GM18951 (cell line): ENCODE results near the gene CLVS2.

Experiments
- POLR2A ChIP-seq: IDR thresholded peaks from 4 replicates; pipeline ENCODE4 v1.6.1; 2011; ENCODE audit warnings: mild to moderate bottlenecking; ENCODE audit not compliant: insufficient read length, insufficient read depth; ENCODE audit errors: extremely low read depth
- in situ Hi-C: fragments of 300-500 bp; cut with MboI; formaldehyde crosslinking; loops from one replicate; pipeline ENCODE4 v1.12.0; 2022; ENCODE audit warnings: low sequenced_read_pairs, mixed read lengths, inconsistent platforms; ENCODE audit not compliant: unreplicated experiment

Gene CLVS2

DNA sequence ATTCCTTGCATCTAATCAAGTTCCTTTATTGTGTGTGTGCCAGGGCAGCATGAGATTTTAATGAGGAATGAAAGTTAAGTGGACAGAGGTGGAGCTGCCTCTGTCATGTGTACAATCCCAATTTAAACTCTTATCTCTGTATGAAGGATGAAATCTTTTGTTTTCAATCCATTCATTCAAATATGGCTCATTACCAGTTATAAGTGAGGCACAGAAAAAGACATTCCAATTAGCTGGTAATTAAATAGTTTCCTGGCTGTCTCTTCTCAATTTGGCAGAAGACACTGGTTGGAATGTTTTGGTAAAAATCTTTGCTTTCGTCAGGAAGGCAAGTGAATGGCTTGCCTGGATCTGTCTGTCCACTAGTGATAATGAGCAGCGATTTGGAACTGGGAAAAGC is 46.4 kb downstream of the CLVS2 start:
- in situ Hi-C loops: no loop called here
- no peak for TF ChIP-seq POLR2A

DNA sequence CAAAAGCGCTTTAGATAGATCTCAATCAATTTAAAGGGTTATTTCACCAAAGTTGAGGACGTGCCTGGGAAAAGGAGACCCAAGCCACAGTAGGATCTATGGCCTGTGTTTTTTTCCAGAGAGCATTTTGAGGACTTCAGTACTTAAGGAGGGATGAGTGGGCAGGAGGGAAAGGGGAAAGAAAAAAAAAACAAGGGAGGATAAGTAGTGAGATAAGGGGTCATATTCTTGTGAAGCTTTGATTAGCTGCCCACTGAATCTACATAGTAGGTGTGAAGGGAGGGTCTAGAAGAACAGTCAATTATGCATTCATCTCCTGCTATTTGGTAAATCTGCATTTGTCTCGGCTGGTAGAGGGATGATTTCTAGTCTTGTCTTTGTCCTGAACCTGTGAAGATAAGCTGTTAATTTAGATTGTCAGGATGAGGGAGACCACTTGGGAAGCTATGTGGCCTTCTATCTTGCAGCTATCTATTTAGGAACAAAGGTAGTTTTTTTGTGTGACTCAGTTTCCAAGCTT is 48.4 kb downstream of the CLVS2 start:
- in situ Hi-C loops: no loop called here
- no peak for TF ChIP-seq POLR2A

DNA sequence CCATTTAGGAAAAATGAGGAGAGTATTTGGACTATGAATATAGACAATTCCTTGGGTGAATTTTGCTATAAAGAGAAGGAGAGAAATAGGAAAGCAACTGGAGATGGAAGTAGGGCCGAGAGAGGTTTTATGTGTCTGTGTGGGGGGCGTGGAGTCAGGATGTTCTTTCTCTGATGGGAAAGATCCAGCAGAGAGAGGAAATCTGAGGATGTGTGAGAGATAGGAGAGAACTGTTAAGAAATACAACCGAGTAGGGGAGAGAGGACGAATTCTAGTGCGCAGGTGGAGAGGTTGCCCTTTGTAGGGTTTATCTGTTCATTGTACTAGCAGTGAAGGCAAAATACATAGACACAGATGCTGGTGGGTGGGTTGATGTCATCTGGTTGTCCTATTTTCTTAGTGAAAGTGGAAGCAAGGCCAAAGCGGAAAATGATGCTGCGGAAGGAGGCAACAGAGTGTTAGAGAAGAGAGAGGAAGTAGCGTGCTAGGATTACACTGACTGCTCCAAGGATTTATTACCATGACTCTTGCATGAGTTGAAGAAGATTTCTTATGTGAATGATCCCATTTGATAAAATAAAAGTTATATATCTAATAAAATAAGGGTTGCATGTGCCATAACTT is 57.7 kb downstream of the CLVS2 start:
- no peak for TF ChIP-seq POLR2A
- in situ Hi-C loops: no loop called here

DNA sequence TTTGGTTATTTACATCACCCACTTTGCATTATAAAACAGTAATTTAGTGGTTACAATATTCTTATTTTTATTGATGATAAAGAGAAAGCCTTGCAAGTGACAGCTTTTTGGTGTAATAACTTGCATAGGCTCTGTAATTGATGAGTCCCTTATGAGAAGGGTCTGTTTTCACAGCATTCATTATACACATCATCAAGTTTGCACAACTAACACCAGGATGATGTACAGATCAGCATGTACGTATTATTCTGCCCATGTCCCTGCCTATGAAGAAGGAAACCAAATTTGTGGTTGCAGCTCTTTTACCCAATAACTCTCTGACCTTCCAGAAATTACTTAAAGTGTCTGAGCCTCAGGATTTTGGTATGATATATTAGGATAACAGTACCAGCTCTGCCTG is 59.2 kb downstream of the CLVS2 start:
- TF ChIP-seq POLR2A: no peak
- in situ Hi-C loops: no loop called here

DNA sequence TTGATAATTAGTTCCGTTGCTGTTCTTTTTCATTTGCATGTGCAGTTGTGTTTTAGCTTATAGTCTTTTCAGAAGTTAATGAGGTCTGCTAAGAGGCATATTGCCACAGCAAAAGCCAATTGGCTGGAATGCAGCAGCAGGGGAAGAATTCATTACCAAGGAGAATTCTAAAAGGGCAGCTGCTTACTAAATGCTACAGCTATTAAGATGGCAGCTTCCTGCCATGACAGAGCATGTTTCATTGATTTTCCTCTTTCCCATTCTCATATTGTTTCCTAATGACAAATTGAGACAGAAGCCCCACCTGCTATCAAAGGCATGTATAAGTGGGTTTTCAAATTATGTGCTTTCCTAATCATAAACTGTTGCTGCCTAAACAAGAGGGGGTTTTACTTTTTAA is 66.6 kb downstream of the CLVS2 start:
- no peak for TF ChIP-seq POLR2A
- in situ Hi-C loops: no loop called here

DNA sequence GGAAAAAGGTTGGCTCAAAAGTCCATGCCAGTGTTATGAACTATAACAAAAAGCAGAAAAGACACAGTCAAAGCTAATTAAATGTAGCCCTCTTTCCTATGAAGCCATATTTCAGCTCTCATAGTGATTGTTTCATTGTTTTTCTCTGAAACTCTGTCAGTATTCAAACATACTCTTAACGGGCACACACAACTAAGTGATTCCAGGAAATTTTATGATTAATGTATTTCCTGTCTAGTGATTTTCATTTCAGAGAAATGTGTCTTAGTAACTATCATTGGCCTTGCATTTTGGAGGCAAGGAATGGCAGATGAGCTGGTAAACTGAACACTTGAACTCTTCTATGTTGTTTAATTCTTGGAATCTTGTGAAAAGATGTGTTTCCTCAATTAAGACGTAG is 68.0 kb downstream of the CLVS2 start:
- TF ChIP-seq POLR2A: no peak
- in situ Hi-C loops: no loop called here

DNA sequence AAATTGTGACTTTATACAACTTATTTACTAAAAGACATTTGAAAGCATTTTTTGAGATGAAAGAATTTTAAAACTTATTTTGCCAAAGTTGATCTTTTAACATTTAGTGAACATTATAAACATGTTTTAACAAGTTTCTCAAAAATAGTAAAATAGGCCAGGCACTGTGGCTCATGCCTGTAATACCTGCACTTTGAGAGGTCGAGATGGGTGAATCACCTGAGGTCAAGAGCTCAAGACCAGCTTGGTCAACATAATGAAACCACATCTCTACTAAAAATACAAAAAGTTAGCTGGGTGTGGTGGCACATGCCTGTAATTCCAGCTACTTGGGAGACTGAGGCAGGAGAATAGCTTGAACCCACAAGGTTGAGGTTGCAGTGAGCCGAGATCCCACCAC is 78.6 kb downstream of the CLVS2 start:
- no peak for TF ChIP-seq POLR2A
- in situ Hi-C loops: no loop called here

DNA sequence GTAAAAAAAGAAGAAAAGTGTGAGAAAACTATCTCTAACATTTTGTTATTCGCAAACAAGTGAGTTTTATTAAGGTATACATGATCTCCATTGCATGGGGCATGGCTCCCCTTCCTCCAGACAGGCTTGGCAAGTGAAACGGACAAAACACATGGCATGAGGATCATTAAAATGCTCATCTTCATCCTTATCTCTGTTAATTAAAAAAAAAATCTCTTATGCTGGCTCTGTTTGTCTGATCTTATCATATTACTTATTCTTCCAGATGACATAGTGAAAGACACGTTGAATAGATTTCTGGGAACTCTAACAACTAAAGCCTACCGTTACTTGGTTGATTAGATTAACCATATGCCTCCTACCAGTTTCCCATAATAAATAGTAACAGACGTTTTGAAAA is 89.4 kb downstream of the CLVS2 start:
- in situ Hi-C loops: no loop called here

DNA sequence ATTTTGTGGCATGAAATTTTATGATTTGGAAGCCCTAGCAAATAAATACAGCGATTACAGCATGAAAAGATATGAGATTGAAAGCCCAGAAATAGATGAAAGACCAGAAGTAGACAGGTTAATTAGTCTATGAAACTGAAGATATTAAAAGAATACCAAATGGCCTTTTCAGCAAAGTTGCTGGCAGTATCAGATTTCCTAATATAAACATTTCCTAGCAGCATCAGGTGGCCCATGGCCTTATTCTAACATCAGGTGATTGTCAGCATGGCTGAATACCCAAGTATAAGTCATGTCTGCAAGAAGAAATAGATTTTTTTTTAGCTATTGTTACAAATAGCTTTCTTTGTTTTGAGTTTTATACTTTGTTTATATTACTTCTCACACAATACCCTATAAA is 93.2 kb downstream of the CLVS2 start:
- in situ Hi-C loops: no loop called here
- TF ChIP-seq POLR2A: no peak

More for the DNA sequence above, 89.4 kb downstream of the CLVS2 start:
- TF ChIP-seq POLR2A: no peak

DNA sequence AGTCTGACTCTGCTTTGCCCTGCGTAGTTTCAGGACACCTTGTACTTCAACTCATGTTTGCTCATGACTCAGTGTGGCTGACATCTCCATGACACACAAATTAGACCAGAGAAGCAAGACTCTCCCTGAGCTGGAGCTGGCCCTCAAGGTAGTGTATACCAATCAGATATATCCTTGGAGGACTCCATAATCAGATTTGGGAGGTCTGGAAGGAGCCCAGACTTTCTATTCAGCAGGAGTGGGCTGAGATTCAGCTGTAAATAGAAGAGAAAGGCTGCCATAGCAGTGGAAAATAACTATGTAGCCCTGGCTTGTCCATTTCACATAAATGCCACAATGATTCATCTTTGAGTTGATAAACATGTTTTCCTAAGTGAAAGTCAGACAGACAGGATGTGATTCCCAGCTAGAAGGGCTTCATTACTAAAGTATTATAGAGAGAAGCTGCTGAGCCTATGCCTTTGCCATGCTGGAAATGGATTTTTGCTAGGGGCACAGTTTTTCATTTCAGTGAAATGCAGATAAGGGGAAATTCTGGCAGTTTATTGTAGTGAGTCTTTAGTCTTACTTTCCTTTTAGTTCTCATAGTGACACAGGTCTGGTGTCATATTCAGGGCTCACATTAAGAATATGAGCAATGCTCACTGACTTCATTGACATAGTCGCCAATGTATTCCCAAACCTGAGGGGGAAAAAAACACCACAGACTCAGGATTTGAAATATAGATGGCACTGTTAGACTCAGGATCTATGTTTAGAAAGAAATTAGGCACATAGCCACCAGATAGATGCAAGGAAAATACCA is 95.3 kb downstream of the CLVS2 start:
- TF ChIP-seq POLR2A: no peak

DNA sequence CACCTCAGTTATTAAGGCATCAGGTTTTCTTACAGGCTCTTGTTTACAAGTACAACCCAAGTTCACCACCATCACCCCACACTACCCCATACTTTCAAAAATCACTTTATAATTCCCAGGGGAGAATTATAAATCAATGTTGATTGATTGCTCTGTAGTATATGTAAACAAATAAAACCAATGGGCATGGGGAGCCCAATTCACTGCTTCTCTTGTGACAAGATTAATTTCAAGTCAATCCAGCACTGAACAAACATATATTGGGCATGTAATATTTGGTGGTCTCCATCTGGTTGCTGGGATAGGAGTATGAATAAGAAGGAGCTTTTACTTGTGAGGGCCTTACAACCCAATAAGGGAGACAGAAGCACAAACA is 95.8 kb downstream of the CLVS2 start:
- no peak for TF ChIP-seq POLR2A
- in situ Hi-C loops: no loop called here

More for the DNA sequence above, 95.3 kb downstream of the CLVS2 start:
- in situ Hi-C loops: no loop called here

DNA sequence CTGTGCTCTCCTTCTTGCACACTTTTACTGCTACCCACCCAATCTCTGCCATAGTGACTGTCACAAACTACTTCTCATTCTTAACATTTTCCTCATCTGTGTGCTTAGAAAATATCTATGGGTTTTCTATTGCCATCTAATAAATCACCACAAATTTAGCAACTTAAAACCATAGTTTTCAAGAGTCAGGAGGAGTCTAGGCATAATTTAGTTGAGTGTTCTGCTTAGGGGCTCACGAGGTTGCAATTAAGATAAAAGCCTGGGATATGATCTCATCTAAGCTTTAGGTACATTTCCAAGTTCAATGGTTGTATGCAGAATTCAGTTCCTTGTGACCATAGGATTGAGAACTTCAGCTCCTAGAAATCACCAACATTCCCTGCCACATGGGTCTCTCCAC is 98.8 kb downstream of the CLVS2 start:
- no peak for TF ChIP-seq POLR2A
- in situ Hi-C loops: no loop called here

DNA sequence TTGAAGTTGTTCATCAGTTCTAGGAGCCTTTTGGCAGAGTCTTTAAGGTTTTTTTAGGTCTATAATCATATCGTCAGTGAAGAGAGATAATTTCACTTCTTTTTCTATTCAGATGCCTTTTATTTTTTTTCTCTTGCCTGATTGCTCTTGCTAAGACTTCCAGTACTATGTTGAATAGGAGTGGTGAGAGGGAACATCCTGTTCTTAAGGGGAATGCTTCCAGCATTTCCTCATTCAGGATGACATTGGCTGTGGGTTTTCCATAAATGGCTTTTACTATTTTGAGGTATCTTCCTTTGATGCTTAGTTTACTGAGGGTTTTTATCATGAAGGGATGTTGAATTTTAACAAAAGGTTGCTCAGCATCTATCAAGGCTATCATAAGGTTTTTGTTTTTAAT is 109.5 kb downstream of the CLVS2 start:
- in situ Hi-C loops: no loop called here
- TF ChIP-seq POLR2A: no peak

DNA sequence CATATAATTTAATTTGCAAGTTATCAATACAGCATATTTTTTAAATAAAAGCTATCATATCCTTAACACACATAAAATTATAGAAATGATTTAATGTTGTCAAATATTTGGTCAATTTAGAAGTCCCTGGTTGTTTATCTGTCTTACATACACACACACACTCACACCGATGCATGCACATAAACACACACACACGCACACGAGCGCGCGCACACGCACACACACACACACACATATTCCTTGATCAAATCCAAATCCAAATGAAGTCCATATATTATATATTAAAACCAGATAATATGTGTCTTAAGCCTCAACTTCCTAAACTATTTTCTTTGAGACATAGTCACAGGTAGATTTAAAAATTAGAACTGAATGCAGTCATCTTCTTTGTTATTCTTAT is 120.3 kb downstream of the CLVS2 start:
- no peak for TF ChIP-seq POLR2A
- in situ Hi-C loops: no loop called here
